HCT116 (cell line): ENCODE measurements around the gene CDH3. TPM values are rescaled to one million over a fixed set of nuclear protein-coding genes. Genes with fewer than 3 reads are reported as not detected.

Experiments
- ATAC-seq: fragments of 200-7000 bp; cut with Tn5 transposase; 2 replicates; pipeline ENCODE4 v1.9.1; 2020; ENCODE audit warnings: mild to moderate bottlenecking, moderate library complexity
- BruUV-seq: library from RNA; stranded (reverse); fragments of 400-500 nt; replicated peaks from 2 replicates; lab custom pipeline; 2021; lab: Mats Ljungman, UMichigan
- CTCF ChIA-PET: fragments of 300-600 bp; sonication (Branson Sonifier 250); formaldehyde crosslinking; loops from one replicate; lab custom pipeline; 2021; ENCODE audit warnings: antibody characterized with exemption; lab: Charles Lee
- POLR2A ChIA-PET: fragments of 300-600, 350-600 bp; sonication (Branson Sonifier 250); formaldehyde crosslinking; loops from one replicate; lab custom pipeline; 2021; ENCODE audit warnings: antibody characterized with exemption; lab: Charles Lee
- RAD21 ChIA-PET, 2 experiments: fragments of 300-600 bp; sonication (Branson Sonifier 250); formaldehyde crosslinking; loops; one replicate each; lab custom pipeline; 2023; ENCODE audit warnings: low total read pairs in 2 of 2; ENCODE audit not compliant: uncharacterized antibody in 2 of 2, unreplicated experiment in 2 of 2, low non-redundant PET in 1 of 2; lab: Charles Lee
- DNase-seq: peaks from one replicate; pipeline ENCODE4 v3.0.0-alpha.2; 2010; ENCODE audit warnings: low read depth, low spot score
- H2AFZ ChIP-seq: fragments of 200-600 bp; shearing (Covaris generic), sonication (generic); 2 replicates; pipeline ENCODE4 v1.6.1; 2017; ENCODE audit warnings: low read depth, mixed run types, mixed read lengths, antibody characterized with exemption, low read length; ENCODE audit not compliant: poor library complexity, severe bottlenecking
- H3K27ac ChIP-seq: 2 replicates; pipeline ENCODE4 v1.5.1; 2012; ENCODE audit warnings: low read depth, low read length
- H3K27me3 ChIP-seq: fragments of 200-600 bp; sonication (generic); 2 replicates; pipeline ENCODE4 v1.6.1; 2016; ENCODE audit warnings: mixed run types, low read length, mixed read lengths; ENCODE audit not compliant: insufficient read depth
- H3K36me3 ChIP-seq, 2 experiments: fragments of 200-500 bp in 1 of 2; fragments of 200-600 bp in 1 of 2; sonication (Bioruptor generic) in 1 of 2; sonication (generic) in 1 of 2; 2 replicates each; pipeline versions ENCODE4 v1.5.1 to v1.6.1; 2014 to 2016; ENCODE audit warnings: low read length in 2 of 2, inconsistent platforms in 1 of 2, mixed read lengths in 1 of 2, mixed run types in 1 of 2; ENCODE audit not compliant: insufficient read depth in 2 of 2, control insufficient read depth in 1 of 2
- H3K4me1 ChIP-seq, 2 experiments: fragments of 200-600 bp in 1 of 2; sonication (generic) in 1 of 2; 2 replicates each; pipeline versions ENCODE4 v1.5.1 to v1.6.1; 2012 to 2017; ENCODE audit warnings: low read length in 2 of 2, inconsistent platforms in 1 of 2, mild to moderate bottlenecking in 1 of 2, mixed read lengths in 1 of 2, mixed run types in 1 of 2, moderate library complexity in 1 of 2; ENCODE audit not compliant: insufficient read depth in 2 of 2, control insufficient read depth in 1 of 2
- H3K4me2 ChIP-seq: fragments of 200-600 bp; sonication (generic); 2 replicates; pipeline ENCODE4 v1.6.1; 2017; ENCODE audit warnings: mixed run types, low read length, mixed read lengths
- H3K4me3 ChIP-seq, 2 experiments: fragments of 200-600 bp in 1 of 2; sonication (generic) in 1 of 2; replicated peaks in 1 of 2; 2 replicates each; pipeline ENCODE4 v1.5.1; 2011 to 2016; ENCODE audit warnings: low read length in 2 of 2, control low read depth in 1 of 2, low read depth in 1 of 2, mild to moderate bottlenecking in 1 of 2, mixed read lengths in 1 of 2, mixed run types in 1 of 2
- H3K79me2 ChIP-seq: fragments of 200-600 bp; sonication (generic); 2 replicates; pipeline ENCODE4 v1.6.1; 2017; ENCODE audit warnings: mild to moderate bottlenecking, mixed run types, low read length, moderate library complexity, mixed read lengths; ENCODE audit not compliant: insufficient read depth
- H3K9ac ChIP-seq: fragments of 200-600 bp; sonication (generic); 2 replicates; pipeline ENCODE4 v1.6.1; 2016; ENCODE audit warnings: low read length, mixed read lengths
- H3K9me2 ChIP-seq: fragments of 200-600 bp; sonication (generic), shearing (Covaris generic); 2 replicates; pipeline ENCODE4 v1.6.1; 2017; ENCODE audit warnings: mixed run types, mild to moderate bottlenecking, moderate library complexity; ENCODE audit not compliant: insufficient read depth
- H3K9me3 ChIP-seq, 2 experiments: fragments of 200-500 bp in 1 of 2; fragments of 200-600 bp in 1 of 2; sonication (Bioruptor generic) in 1 of 2; sonication (generic) in 1 of 2; 2 replicates each; pipeline ENCODE4 v1.6.1; 2014 to 2017; ENCODE audit warnings: low read length in 2 of 2, mixed read lengths in 2 of 2, inconsistent platforms in 1 of 2, low read depth in 1 of 2, mild to moderate bottlenecking in 1 of 2, mixed run types in 1 of 2, moderate library complexity in 1 of 2; ENCODE audit not compliant: control insufficient read depth in 1 of 2, insufficient read depth in 1 of 2
- H4K20me1 ChIP-seq: fragments of 200-600 bp; sonication (generic), shearing (Covaris generic); 2 replicates; pipeline ENCODE4 v1.6.1; 2017; ENCODE audit warnings: mixed run types, mild to moderate bottlenecking, moderate library complexity; ENCODE audit not compliant: insufficient read depth
- CBX3 ChIP-seq: IDR thresholded peaks from 2 replicates; pipeline ENCODE4 v1.6.1; 2012; ENCODE audit warnings: low read depth
- CEBPB ChIP-seq: IDR thresholded peaks from 2 replicates; pipeline ENCODE4 v1.6.1; 2012; ENCODE audit warnings: low read depth
- CTCF ChIP-seq, 3 experiments: fragments of 200-600 bp in 1 of 3; sonication (generic) in 1 of 3; IDR thresholded peaks in 2 of 3; conservative IDR thresholded peaks in 1 of 3; 2 replicates each; pipeline ENCODE4 v1.5.1; 2012 to 2017; ENCODE audit warnings: low read depth in 2 of 3, low read length in 2 of 3, antibody characterized with exemption in 1 of 3, borderline replicate concordance in 1 of 3, control low read depth in 1 of 3, mild to moderate bottlenecking in 1 of 3, mixed read lengths in 1 of 3, mixed run types in 1 of 3, moderate library complexity in 1 of 3; ENCODE audit not compliant: insufficient read depth in 1 of 3
- EGR1 ChIP-seq: IDR thresholded peaks from 2 replicates; pipeline ENCODE4 v1.6.1; 2012; ENCODE audit warnings: low read depth
- ELF1 ChIP-seq: IDR thresholded peaks from 2 replicates; pipeline ENCODE4 v1.6.1; 2012; ENCODE audit warnings: low read depth, borderline replicate concordance
- EZH2 ChIP-seq: fragments of 200-600 bp; sonication (generic); IDR thresholded peaks from 2 replicates; pipeline ENCODE4 v1.6.1; 2017; ENCODE audit warnings: antibody characterized with exemption, mixed run types
- EZH2phosphoT487 ChIP-seq: fragments of 200-600 bp; IDR thresholded peaks from 2 replicates; pipeline ENCODE4 v1.6.1; 2018; ENCODE audit warnings: antibody characterized with exemption, borderline replicate concordance
- FOSL1 ChIP-seq: IDR thresholded peaks from 2 replicates; pipeline ENCODE4 v1.6.1; 2012; ENCODE audit warnings: low read depth
- JUND ChIP-seq: IDR thresholded peaks from 2 replicates; pipeline ENCODE4 v1.6.1; 2012
- POLR2A ChIP-seq: IDR thresholded peaks from 2 replicates; pipeline ENCODE4 v1.7.0; 2011; ENCODE audit warnings: borderline replicate concordance; ENCODE audit not compliant: insufficient read depth, insufficient read length; ENCODE audit errors: extremely low read depth
- POLR2AphosphoS5 ChIP-seq: IDR thresholded peaks from 2 replicates; pipeline ENCODE4 v1.6.1; 2011; ENCODE audit warnings: mild to moderate bottlenecking, low read depth, low read length, moderate library complexity
- RAD21 ChIP-seq: IDR thresholded peaks from 2 replicates; pipeline ENCODE4 v1.6.1; 2012; ENCODE audit warnings: low read depth, mild to moderate bottlenecking
- REST ChIP-seq: IDR thresholded peaks from 2 replicates; pipeline ENCODE4 v1.6.1; 2012; ENCODE audit warnings: low read depth
- SP1 ChIP-seq: IDR thresholded peaks from 2 replicates; pipeline ENCODE4 v1.6.1; 2012; ENCODE audit warnings: low read depth
- SRF ChIP-seq: IDR thresholded peaks from 2 replicates; pipeline ENCODE4 v1.6.1; 2012; ENCODE audit warnings: low read depth
- TCF7L2 ChIP-seq: IDR thresholded peaks from 2 replicates; pipeline ENCODE4 v1.7.0; 2011; ENCODE audit warnings: borderline replicate concordance, inconsistent platforms; ENCODE audit not compliant: insufficient read depth, insufficient read length; ENCODE audit errors: extremely low read depth
- YY1 ChIP-seq: IDR thresholded peaks from 2 replicates; pipeline ENCODE4 v1.6.1; 2011; ENCODE audit warnings: low read length, low read depth, moderate library complexity, mild to moderate bottlenecking; ENCODE audit not compliant: insufficient replicate concordance; ENCODE audit errors: extremely low read depth
- ZBTB33 ChIP-seq: IDR thresholded peaks from 2 replicates; pipeline ENCODE4 v1.6.1; 2011; ENCODE audit warnings: mild to moderate bottlenecking, low read length, moderate library complexity; ENCODE audit not compliant: insufficient replicate concordance; ENCODE audit errors: extremely low read depth
- ZFX ChIP-seq: fragments of 450-650 bp; IDR thresholded peaks from 2 replicates; pipeline ENCODE4 v1.6.1; 2017
- ZNF274 ChIP-seq: fragments of 200-500 bp; sonication (Bioruptor generic); IDR thresholded peaks from 2 replicates; pipeline ENCODE4 v1.6.1; 2014; ENCODE audit warnings: mild to moderate bottlenecking, low read depth, low read length, inconsistent platforms
- intact Hi-C: fragments of 100-400 bp; cut with micrococcal nuclease; formaldehyde crosslinking; loops from 2 replicates; pipeline ENCODE4 v1.10.0; 2022
- total RNA-seq: library from RNA; stranded (reverse); gene quantifications from one replicate; pipeline ENCODE4 v1.2.1, GENCODE V29; 2021; ENCODE audit not compliant: unreplicated experiment
- TF ChIP-seq, protein P1 (sequence below): IDR thresholded peaks from 2 replicates; pipeline ENCODE4 v1.6.1; 2012
- TF ChIP-seq, protein P2 (sequence below): IDR thresholded peaks from 2 replicates; pipeline ENCODE4 v1.6.1; 2012

The CDH3 gene
- total RNA-seq, 1 experiment from 2014 or later, result 94.7 TPM

DNA sequence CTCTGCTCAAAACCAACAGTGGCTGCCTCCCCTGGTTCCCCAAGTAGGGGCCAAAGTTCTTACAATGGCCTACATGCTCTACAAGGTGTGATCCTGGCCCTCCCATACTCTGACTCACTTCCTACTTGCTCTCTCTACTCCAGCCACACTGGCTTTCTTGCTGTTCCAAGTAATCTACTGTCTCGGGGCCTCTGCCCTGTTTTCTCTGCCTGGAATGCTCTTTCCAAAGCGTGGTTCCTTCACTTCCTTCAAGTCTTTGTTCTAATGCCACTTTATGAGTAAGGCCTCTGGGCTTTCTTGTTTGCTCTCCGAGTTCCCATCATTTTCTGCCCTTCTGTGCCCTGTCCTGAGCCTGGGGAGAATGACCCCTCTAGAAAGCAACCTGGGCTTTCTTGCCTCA, 4.1 kb upstream of the CDH3 start:
- POLR2A ChIA-PET, result no interaction called here
- peak overlapping the region; percentile 19 for H2AFZ ChIP-seq
- no peak for TF ChIP-seq EZH2
- no peak for TF ChIP-seq EGR1
- TF ChIP-seq ZFX, result no peak
- TF ChIP-seq RAD21, result no peak
- TF ChIP-seq, protein P1, sequence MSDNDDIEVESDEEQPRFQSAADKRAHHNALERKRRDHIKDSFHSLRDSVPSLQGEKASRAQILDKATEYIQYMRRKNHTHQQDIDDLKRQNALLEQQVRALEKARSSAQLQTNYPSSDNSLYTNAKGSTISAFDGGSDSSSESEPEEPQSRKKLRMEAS, result peak; percentile 74; the same call in 1 of the 2 replicates
- TF ChIP-seq, protein P2, sequence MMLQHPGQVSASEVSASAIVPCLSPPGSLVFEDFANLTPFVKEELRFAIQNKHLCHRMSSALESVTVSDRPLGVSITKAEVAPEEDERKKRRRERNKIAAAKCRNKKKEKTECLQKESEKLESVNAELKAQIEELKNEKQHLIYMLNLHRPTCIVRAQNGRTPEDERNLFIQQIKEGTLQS, result no peak
- no peak for TF ChIP-seq ZBTB33
- no peak for TF ChIP-seq ZNF274
- peak; percentile 59 for TF ChIP-seq FOSL1
- no peak for TF ChIP-seq TCF7L2
- peak; percentile 71 for TF ChIP-seq JUND
- TF ChIP-seq EZH2phosphoT487, result no peak
- TF ChIP-seq SP1, result peak; percentile 57
- no peak for TF ChIP-seq REST
- no peak for TF ChIP-seq ELF1
- peak; percentile 52 for TF ChIP-seq POLR2AphosphoS5
- TF ChIP-seq SRF, result no peak
- no peak for TF ChIP-seq CEBPB
- no peak for TF ChIP-seq POLR2A
- no peak for TF ChIP-seq CTCF (IDR thresholded peaks at IDR 0.05 in 2 of 3, conservative IDR thresholded peaks at IDR 0.05 in 1 of 3; ENCODE audit: borderline replicate concordance in 1 of 3, insufficient read depth in 1 of 3, low read depth in 2 of 3, low read length in 2 of 3)
- no peak for TF ChIP-seq YY1
- TF ChIP-seq CBX3, result peak; percentile 43; the same call in 1 of the 2 replicates

More for the DNA sequence above, 4.1 kb upstream of the CDH3 start:
- no TSS peak for BruUV-seq
- Histone ChIP-seq H3K27ac (peak overlapping the region; percentile 60), H3K79me2 (peaks cover 8% of the 10 kb centered on the region), H3K4me1 (peaks cover 27 to 42% of the 10 kb centered on the region in 2 experiments), H3K9me2 (no peaks in the 10 kb centered on the region), H3K4me2 (peak overlapping the region; percentile 59), H3K9ac (peak overlapping the region; percentile 33; the same call in 1 of the 2 replicates), H3K27me3 (no peaks in the 10 kb centered on the region), H3K9me3 (no peaks in the 10 kb centered on the region), H3K4me3 (no peak overlapping the region), H4K20me1 (no peaks in the 10 kb centered on the region), H3K36me3 (no peaks in the 10 kb centered on the region)
- DNase-seq (no peak), ATAC-seq (0 out of 2 replicates have a peak, but pooled peaks have one; percentile 10)
- ChIA-PET CTCF (no interaction called here), RAD21 (no interaction called here)
- intact Hi-C loops, result no loop called here
